Stomach (tissue), 9 donors: Measurements from ENCODE around the gene TMEM132C. TPM values are rescaled to one million over a fixed set of nuclear protein-coding genes. Genes with fewer than 3 reads are reported as not detected.

Source experiments
- DNase-seq, 2 donors: peaks; one replicate each; pipeline versions ENCODE4 v3.0.0 to v3.0.0-alpha.2; 2013 to 2019
- H3K27ac ChIP-seq, 5 donors: fragments of 200-600 bp in 4 of 5; sonication (generic) in 4 of 5; one replicate each; pipeline ENCODE4 v1.5.1; 2013 to 2019; ENCODE audit warnings: mild to moderate bottlenecking in 1 of 5, moderate library complexity in 1 of 5
- H3K27me3 ChIP-seq, 3 donors: fragments of 200-600 bp; sonication (generic); one replicate each; pipeline ENCODE4 v1.5.1; 2017 to 2019; ENCODE audit warnings: mixed run types in 1 of 3
- H3K36me3 ChIP-seq, 4 donors: fragments of 200-600 bp; sonication (generic); 1 replicate in 3 of 4; 2 replicates in 1 of 4; pipeline ENCODE4 v1.5.1; 2016 to 2019
- H3K4me1 ChIP-seq, 4 donors: fragments of 200-600 bp; sonication (generic); one replicate each; pipeline ENCODE4 v1.5.1; 2016 to 2019
- H3K4me3 ChIP-seq, 4 donors: fragments of 200-600 bp; sonication (generic) in 3 of 4; one replicate each; pipeline ENCODE4 v1.5.1; 2016 to 2019; ENCODE audit warnings: mild to moderate bottlenecking in 1 of 4
- H3K9me3 ChIP-seq, 4 donors: fragments of 200-600 bp; sonication (generic); one replicate each; pipeline ENCODE4 v1.5.1; 2016 to 2019
- EP300 ChIP-seq: sonication (generic); formaldehyde crosslinking; IDR thresholded peaks from one replicate; pipeline ENCODE4 v1.6.1; 2017; ENCODE audit warnings: antibody characterized with exemption
- POLR2A ChIP-seq, 4 donors: fragments of 450-650 bp; IDR thresholded peaks; one replicate each; pipeline ENCODE4 v1.6.1; 2016; ENCODE audit warnings: antibody characterized with exemption in 4 of 4, control low read depth in 2 of 4, mild to moderate bottlenecking in 1 of 4, moderate library complexity in 1 of 4
- POLR2AphosphoS5 ChIP-seq, 3 donors: sonication (generic); formaldehyde crosslinking; IDR thresholded peaks; one replicate each; pipeline ENCODE4 v1.6.1; 2016; ENCODE audit warnings: antibody characterized with exemption in 3 of 3
- WGBS, 5 donors: extraction: QIAGEN DNeasy Blood & Tissue Kit in 3 of 5; methylation state at CpG; one replicate each; pipeline versions ENCODE4 v1.1.5 to v1.1.7; 2013 to 2018; 5-methylcytosine and 5-hydroxymethylcytosine counted together
- intact Hi-C: fragments of 100-400 bp; cut with DNase I; formaldehyde crosslinking; loops from one replicate; pipeline ENCODE4 v1.15.1; 2023; ENCODE audit warnings: low total_unique reads
- polyA plus RNA-seq, 3 donors: library from polyadenylated mRNA; stranded (reverse); fragments of 200-250 nt; gene quantifications; one replicate each; pipeline ENCODE4 v1.2.3, GENCODE V29; 2013
- total RNA-seq, 5 donors: library from RNA; depleted of rRNA; stranded (reverse); fragments of >200 nt; gene quantifications; one replicate each; pipeline versions ENCODE4 v1.1.0 to v1.2.3, GENCODE V29; 2014 to 2016
- TF ChIP-seq, protein P1 (sequence below), 7 experiments: fragments of 450-650 bp in 4 of 7; fragments of 200-600 bp in 3 of 7; sonication (generic) in 3 of 7; IDR thresholded peaks; one replicate each; pipeline ENCODE4 v1.5.1; 2016 to 2019; ENCODE audit warnings: antibody characterized with exemption in 7 of 7, control low read depth in 2 of 7, mild to moderate bottlenecking in 1 of 7
- donor health status: healthy with polysubstance abuse.
- donor health status: Bipolar disorder and iron deficiency.
- donor health status: healthy.

TMEM132C gene
- total and polyA plus RNA-seq, 8 donors: under 0.01 to 12.8 (median 0.94) TPM

GRCh38 chr12:128361400-128361995 lies 94.5 kb downstream of the TMEM132C start:
- H3K27ac ChIP-seq: no peak overlapping the region
- DNase-seq: no peak
- WGBS, 5 donors: 47 to 60% (median 55%) methylated on average over 7 of the region's 7 CpGs
- H3K36me3 ChIP-seq: no peaks in the 10 kb centered on the region
- no peak for TF ChIP-seq POLR2A (IDR thresholded peaks at IDR 0.05)
- no peaks in the 10 kb centered on the region for H3K9me3 ChIP-seq
- peaks cover 0 to 13% (median 0%) of the 10 kb centered on the region in 4 donors for H3K4me1 ChIP-seq
- intact Hi-C loops: no loop called here
- no peak overlapping the region for H3K4me3 ChIP-seq
- peaks cover 0 to 32% (median 0%) of the 10 kb centered on the region in 3 donors for H3K27me3 ChIP-seq

DNA sequence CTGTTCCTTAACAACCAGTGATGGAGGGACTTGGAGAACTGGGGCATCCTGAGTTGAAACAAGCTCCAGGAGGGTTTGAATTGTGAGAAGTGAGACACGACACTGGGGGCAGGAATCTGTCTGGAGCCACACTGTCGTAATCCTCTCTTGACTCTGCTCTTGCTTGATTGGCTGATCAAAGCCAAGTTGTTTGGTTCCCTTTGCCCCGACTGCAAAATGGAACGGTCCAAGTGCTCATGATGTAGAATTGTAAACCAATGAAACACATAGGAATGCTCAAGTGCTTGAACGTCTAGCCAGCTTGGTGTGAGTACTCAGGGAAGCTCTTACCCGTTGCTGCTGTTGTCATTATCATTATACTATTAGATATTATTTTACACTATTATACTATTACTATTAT lies 98.1 kb downstream of the TMEM132C start:
- DNase-seq: no peak
- peaks cover 0 to 13% (median 0%) of the 10 kb centered on the region in 4 donors for H3K4me1 ChIP-seq
- H3K36me3 ChIP-seq: no peaks in the 10 kb centered on the region
- no peak overlapping the region for H3K27ac ChIP-seq
- H3K9me3 ChIP-seq: no peaks in the 10 kb centered on the region
- no peak overlapping the region for H3K4me3 ChIP-seq
- peaks cover 0 to 44% (median 0%) of the 10 kb centered on the region in 3 donors for H3K27me3 ChIP-seq
- TF ChIP-seq POLR2AphosphoS5 (IDR thresholded peaks at IDR 0.05) (no peak), EP300 (no peak), POLR2A (IDR thresholded peaks at IDR 0.05) (no peak)
- TF ChIP-seq, protein P1, sequence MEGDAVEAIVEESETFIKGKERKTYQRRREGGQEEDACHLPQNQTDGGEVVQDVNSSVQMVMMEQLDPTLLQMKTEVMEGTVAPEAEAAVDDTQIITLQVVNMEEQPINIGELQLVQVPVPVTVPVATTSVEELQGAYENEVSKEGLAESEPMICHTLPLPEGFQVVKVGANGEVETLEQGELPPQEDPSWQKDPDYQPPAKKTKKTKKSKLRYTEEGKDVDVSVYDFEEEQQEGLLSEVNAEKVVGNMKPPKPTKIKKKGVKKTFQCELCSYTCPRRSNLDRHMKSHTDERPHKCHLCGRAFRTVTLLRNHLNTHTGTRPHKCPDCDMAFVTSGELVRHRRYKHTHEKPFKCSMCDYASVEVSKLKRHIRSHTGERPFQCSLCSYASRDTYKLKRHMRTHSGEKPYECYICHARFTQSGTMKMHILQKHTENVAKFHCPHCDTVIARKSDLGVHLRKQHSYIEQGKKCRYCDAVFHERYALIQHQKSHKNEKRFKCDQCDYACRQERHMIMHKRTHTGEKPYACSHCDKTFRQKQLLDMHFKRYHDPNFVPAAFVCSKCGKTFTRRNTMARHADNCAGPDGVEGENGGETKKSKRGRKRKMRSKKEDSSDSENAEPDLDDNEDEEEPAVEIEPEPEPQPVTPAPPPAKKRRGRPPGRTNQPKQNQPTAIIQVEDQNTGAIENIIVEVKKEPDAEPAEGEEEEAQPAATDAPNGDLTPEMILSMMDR (IDR thresholded peaks at IDR 0.05): no peak
- WGBS, 5 donors: 37 to 53% (median 48%) methylated on average over 6 of the region's 6 CpGs
- intact Hi-C loops: no loop called here

- TF ChIP-seq POLR2AphosphoS5 (IDR thresholded peaks at IDR 0.05): no peak
- TF ChIP-seq, protein P1 (IDR thresholded peaks at IDR 0.05): no peak
- TF ChIP-seq EP300: no peak
- no peak for TF ChIP-seq POLR2A (IDR thresholded peaks at IDR 0.05)
- Histone ChIP-seq H3K27ac (peak overlapping the region in 1 of 5 donors; percentile 25), H3K36me3 (no peaks in the 10 kb centered on the region), H3K4me1 (peaks cover 0 to 13% (median 0%) of the 10 kb centered on the region in 4 donors), H3K4me3 (peak overlapping the region; percentile 23 to 36 (median 34)), H3K27me3 (peaks cover 0 to 44% (median 0%) of the 10 kb centered on the region in 3 donors), H3K9me3 (no peaks in the 10 kb centered on the region)
- peak in 1 of 2 donors; percentile 58 for DNase-seq
- intact Hi-C loops: no loop called here
- WGBS, 5 donors: 3 to 9% (median 6%) methylated on average over 26 of the region's 26 CpGs
Observed at GRCh38 chr12:128365651-128366231, 98.8 kb downstream of the TMEM132C start.

GRCh38 chr12:128367961-128368360 lies 101.0 kb downstream of the TMEM132C start:
- Histone ChIP-seq H3K27me3 (peaks cover 0 to 44% (median 0%) of the 10 kb centered on the region in 3 donors), H3K4me3 (no peak overlapping the region), H3K9me3 (no peaks in the 10 kb centered on the region), H3K27ac (no peak overlapping the region), H3K4me1 (peaks cover 0 to 13% (median 0%) of the 10 kb centered on the region in 4 donors), H3K36me3 (no peaks in the 10 kb centered on the region)
- no peak for DNase-seq
- TF ChIP-seq POLR2A (IDR thresholded peaks at IDR 0.05) (no peak), EP300 (no peak), POLR2AphosphoS5 (IDR thresholded peaks at IDR 0.05) (no peak)
- TF ChIP-seq, protein P1 (IDR thresholded peaks at IDR 0.05): no peak
- 84 to 90% (median 84%) methylated on average over 7 of the region's 7 CpGs for WGBS, 5 donors
- intact Hi-C loops: no loop called here

DNA sequence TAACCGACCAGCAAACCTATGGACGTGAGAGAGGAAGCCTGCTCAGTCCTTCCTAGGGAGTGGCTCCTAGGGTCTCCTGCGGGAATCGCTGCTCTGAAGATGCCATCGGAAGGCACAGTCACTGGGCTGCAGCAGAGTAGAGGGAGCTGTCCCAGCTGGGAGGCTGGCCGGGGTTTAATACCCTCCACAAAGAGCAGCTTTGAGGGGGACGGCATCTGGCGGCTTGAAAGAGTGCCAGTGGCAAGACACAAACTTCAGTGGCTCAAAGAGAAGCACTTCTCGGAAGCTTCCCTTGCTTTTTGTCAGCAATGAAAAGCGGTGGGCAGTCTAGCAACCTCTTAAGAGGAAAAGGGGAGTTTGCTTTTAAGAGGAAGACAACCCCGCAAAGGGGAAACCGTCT lies 114.6 kb downstream of the TMEM132C start:
- DNase-seq: peak in 1 of 2 donors; percentile 51
- Histone ChIP-seq H3K4me1 (no peaks in the 10 kb centered on the region), H3K27me3 (peaks cover 0 to 27% (median 0%) of the 10 kb centered on the region in 3 donors), H3K4me3 (no peak overlapping the region), H3K9me3 (peaks cover 0 to 12% (median 4%) of the 10 kb centered on the region in 4 donors), H3K27ac (no peak overlapping the region), H3K36me3 (no peaks in the 10 kb centered on the region)
- TF ChIP-seq EP300: no peak
- TF ChIP-seq POLR2AphosphoS5 (IDR thresholded peaks at IDR 0.05): no peak
- no peak for TF ChIP-seq POLR2A (IDR thresholded peaks at IDR 0.05)
- TF ChIP-seq, protein P1 (IDR thresholded peaks at IDR 0.05): no peak
- intact Hi-C loops: no loop called here
- 19 to 32% (median 28%) methylated on average over 10 to 12 of the region's 12 CpGs for WGBS, 5 donors
